Kidney epithelial cell (primary cell): Measurements from ENCODE around the gene PRPSAP1. TPM values are rescaled to one million over a fixed set of nuclear protein-coding genes. Genes with fewer than 3 reads are reported as not detected.

Experiments used
- DNase-seq: peaks from one replicate; pipeline ENCODE4 v3.0.0-alpha.2; 2010; ENCODE audit warnings: low read depth
- H3K27me3 ChIP-seq: 2 replicates; pipeline ENCODE4 v1.6.0; 2011; ENCODE audit warnings: low read length; ENCODE audit not compliant: control insufficient read depth, insufficient read depth
- H3K36me3 ChIP-seq: 2 replicates; pipeline ENCODE4 v1.5.1; 2011; ENCODE audit warnings: low read length; ENCODE audit not compliant: control insufficient read depth, insufficient read depth
- H3K4me3 ChIP-seq: 2 replicates; pipeline ENCODE4 v1.5.1; 2011; ENCODE audit warnings: low read depth, mild to moderate bottlenecking, control low read depth, low read length
- CTCF ChIP-seq: IDR thresholded peaks from 2 replicates; pipeline ENCODE4 v1.5.1; 2011; ENCODE audit warnings: mild to moderate bottlenecking, moderate library complexity, low read length, control low read depth, inconsistent platforms; ENCODE audit not compliant: insufficient read depth, poor library complexity, severe bottlenecking
- total RNA-seq: library from RNA; depleted of rRNA; stranded (reverse); fragments of >200 nt; gene quantifications from 2 replicates; pipeline ENCODE4 v1.2.3, GENCODE V29; 2015

PRPSAP1 gene
- total RNA-seq, 1 donor from 2014 or later = 52.4 TPM

GRCh38 chr17:76278268-76278908 lies 75.3 kb downstream of the PRPSAP1 start:
- no peak for TF ChIP-seq CTCF
- Histone ChIP-seq H3K36me3 (no peaks in the 10 kb centered on the region), H3K4me3 (no peak overlapping the region), H3K27me3 (no peaks in the 10 kb centered on the region)
- no peak for DNase-seq

GRCh38 chr17:76277300-76278267 lies 76.1 kb downstream of the PRPSAP1 start:
- no peaks in the 10 kb centered on the region for H3K27me3 ChIP-seq
- no peak overlapping the region for H3K4me3 ChIP-seq
- no peak for TF ChIP-seq CTCF
- DNase-seq = no peak
- H3K36me3 ChIP-seq = no peaks in the 10 kb centered on the region

- Histone ChIP-seq H3K27me3 (no peaks in the 10 kb centered on the region), H3K36me3 (no peaks in the 10 kb centered on the region), H3K4me3 (no peak overlapping the region)
- no peak for TF ChIP-seq CTCF
- no peak for DNase-seq
These were observed 77.0 kb downstream of the PRPSAP1 start for GRCh38 chr17:76276461-76277299.

- no peaks in the 10 kb centered on the region for H3K36me3 ChIP-seq
- H3K4me3 ChIP-seq = no peak overlapping the region
- no peaks in the 10 kb centered on the region for H3K27me3 ChIP-seq
- DNase-seq = no peak
- no peak for TF ChIP-seq CTCF
These were observed 77.7 kb downstream of the PRPSAP1 start for GRCh38 chr17:76276069-76276431.

- no peaks in the 10 kb centered on the region for H3K27me3 ChIP-seq
- no peak for TF ChIP-seq CTCF
- H3K4me3 ChIP-seq = no peak overlapping the region
- no peak for DNase-seq
- H3K36me3 ChIP-seq = peaks cover 2% of the 10 kb centered on the region
These were observed 78.2 kb downstream of the PRPSAP1 start for GRCh38 chr17:76275382-76276068.
